Natural killer cell treated with Interleukin-12 subunit alpha and Interleukin-12 subunit beta and Interleukin-15 and Interleukin-18, amount 100 ng/mL, for 72 hours (primary cell): ENCODE measurements around the gene PDCD6IP. TPM values are rescaled to one million over a fixed set of nuclear protein-coding genes. Genes with fewer than 3 reads are reported as not detected.
A peak's percentile ranks its signal among the peaks of the same experiment; 100 is the strongest.
"Not testable (repeated sequence)": the region's sequence is repeated elsewhere in the genome, so short reads cannot be mapped to it uniquely, and the experiment has no call there.

Experiments
- ATAC-seq, 2 donors: fragments of 150-1000 bp; cut with Tn5 transposase in 1 of 2; sonication (Bioruptor Pico), chemical (Tn5 transposase) in 1 of 2; 2 replicates each; pipeline ENCODE4 v1.10.0; 2021
- DNase-seq: peaks from one replicate; pipeline ENCODE4 v3.0.0; 2022; ENCODE audit warnings: low spot score
- H3K27ac Mint-ChIP-seq, 2 donors: 1 replicate in 1 of 2; 2 replicates in 1 of 2; pipeline ENCODE4 v1.8.0; 2022; ENCODE audit warnings: mixed read lengths in 2 of 2, mild to moderate bottlenecking in 1 of 2, moderate library complexity in 1 of 2
- H3K27me3 Mint-ChIP-seq, 2 donors: 1 replicate in 1 of 2; 2 replicates in 1 of 2; pipeline ENCODE4 v1.8.0; 2022; ENCODE audit warnings: mixed read lengths in 2 of 2
- H3K36me3 Mint-ChIP-seq: one replicate; pipeline ENCODE4 v1.8.0; 2022; ENCODE audit warnings: mixed read lengths
- H3K4me1 Mint-ChIP-seq, 2 donors: 1 replicate in 1 of 2; 2 replicates in 1 of 2; pipeline ENCODE4 v1.8.0; 2022; ENCODE audit warnings: low read depth in 2 of 2, mixed read lengths in 2 of 2, mild to moderate bottlenecking in 1 of 2
- H3K4me3 Mint-ChIP-seq: one replicate; pipeline ENCODE4 v1.8.0; 2022; ENCODE audit warnings: mixed read lengths
- H3K9me3 Mint-ChIP-seq: 2 replicates; pipeline ENCODE4 v1.8.0; 2022; ENCODE audit warnings: mixed read lengths
- total RNA-seq, 2 donors: library from RNA; stranded (reverse); gene quantifications; one replicate each; pipeline ENCODE4 v1.2.3, GENCODE V29; 2022

PDCD6IP gene, protein sequence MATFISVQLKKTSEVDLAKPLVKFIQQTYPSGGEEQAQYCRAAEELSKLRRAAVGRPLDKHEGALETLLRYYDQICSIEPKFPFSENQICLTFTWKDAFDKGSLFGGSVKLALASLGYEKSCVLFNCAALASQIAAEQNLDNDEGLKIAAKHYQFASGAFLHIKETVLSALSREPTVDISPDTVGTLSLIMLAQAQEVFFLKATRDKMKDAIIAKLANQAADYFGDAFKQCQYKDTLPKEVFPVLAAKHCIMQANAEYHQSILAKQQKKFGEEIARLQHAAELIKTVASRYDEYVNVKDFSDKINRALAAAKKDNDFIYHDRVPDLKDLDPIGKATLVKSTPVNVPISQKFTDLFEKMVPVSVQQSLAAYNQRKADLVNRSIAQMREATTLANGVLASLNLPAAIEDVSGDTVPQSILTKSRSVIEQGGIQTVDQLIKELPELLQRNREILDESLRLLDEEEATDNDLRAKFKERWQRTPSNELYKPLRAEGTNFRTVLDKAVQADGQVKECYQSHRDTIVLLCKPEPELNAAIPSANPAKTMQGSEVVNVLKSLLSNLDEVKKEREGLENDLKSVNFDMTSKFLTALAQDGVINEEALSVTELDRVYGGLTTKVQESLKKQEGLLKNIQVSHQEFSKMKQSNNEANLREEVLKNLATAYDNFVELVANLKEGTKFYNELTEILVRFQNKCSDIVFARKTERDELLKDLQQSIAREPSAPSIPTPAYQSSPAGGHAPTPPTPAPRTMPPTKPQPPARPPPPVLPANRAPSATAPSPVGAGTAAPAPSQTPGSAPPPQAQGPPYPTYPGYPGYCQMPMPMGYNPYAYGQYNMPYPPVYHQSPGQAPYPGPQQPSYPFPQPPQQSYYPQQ
- 100 to 1,000 TPM; 180 to 197 TPM for total RNA-seq

DNA sequence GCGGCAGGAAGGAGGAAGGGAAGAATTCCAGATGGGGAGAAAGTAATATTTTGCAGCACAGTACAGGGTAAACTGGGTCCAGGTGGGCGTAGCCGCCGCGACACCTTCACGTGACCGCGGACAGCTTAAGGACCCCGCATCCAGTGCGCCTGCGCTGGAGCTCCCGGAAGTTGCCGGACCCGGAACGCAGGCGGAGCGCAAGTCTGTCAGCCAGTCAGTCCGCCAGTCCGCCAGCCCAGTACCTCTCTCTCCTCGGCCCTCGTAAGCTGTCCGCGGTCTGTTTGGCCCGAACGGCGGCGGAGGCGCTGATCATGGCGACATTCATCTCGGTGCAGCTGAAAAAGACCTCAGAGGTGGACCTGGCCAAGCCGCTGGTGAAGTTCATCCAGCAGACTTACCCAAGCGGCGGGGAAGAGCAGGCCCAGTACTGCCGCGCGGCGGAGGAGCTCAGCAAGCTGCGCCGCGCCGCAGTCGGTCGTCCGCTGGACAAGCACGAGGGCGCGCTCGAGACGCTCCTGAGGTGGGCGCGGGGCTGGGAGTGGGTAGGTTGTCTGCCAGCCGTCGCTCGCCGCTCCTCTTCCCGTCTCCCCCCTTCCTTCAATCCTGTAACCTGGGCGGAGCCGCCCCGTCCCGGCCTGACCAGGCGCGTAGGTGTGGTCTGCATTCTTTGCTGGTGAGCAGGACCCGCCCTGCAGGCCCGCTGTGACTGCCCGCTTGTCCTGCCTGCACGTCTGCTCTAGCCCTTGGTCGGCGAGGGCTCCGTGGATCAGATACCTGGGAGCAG is at the start of gene PDCD6IP:
Gene PDCD6IP (plus strand): TSS at position 213 of the 784 bp plus-strand sequence. CDS start 99 bp downstream, at position 312.
- Mint-ChIP-seq H3K27me3 (no peaks in the 10 kb centered on the region), H3K9me3 (no peaks in the 10 kb centered on the region), H3K4me1 (peaks cover 32 to 45% of the 10 kb centered on the region in 2 donors), H3K4me3 (peak within 1 kb of the TSS; percentile 98), H3K27ac (peak within 1 kb of the TSS; percentile 87 to 96), H3K36me3 (peaks cover 2% of the 10 kb centered on the region)
- ATAC-seq = peak; percentile 94 to 96
- peak; percentile 94 for DNase-seq

DNA sequence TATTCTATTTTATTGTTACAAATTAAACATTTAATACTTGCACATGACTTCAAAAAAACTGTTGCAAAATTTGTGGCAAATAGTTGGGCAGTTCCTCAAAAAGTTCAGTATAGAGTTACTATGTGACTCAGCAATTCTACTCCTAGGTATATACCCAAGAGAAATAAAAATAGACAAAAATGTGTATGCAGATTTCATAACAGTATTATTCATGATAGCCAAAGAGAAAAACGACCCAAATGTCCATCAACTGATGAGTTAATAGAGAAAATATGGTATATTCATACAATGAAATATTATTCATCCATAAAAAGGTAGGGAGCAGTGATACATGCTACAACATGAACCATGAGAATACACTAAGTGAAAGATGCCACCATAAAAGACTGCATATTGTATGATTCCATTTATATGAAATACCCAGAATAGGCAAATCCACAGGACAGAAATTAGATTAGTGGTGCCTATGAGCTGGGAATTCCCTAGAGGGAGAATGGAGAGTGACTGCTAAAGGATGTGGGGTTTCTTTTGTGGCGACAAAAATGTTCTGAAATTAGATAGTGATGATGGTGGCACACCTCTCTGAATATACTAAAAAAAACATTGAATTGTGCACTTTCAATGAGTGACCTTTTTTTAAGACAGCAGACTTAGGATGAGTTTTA is 48.8 kb upstream of the PDCD6IP start:
- Mint-ChIP-seq H3K4me1 (no peaks in the 10 kb centered on the region), H3K27me3 (peaks cover 0 to 16% of the 10 kb centered on the region in 2 donors), H3K4me3 (no peak overlapping the region), H3K36me3 (peaks cover 7% of the 10 kb centered on the region), H3K27ac (no peak overlapping the region), H3K9me3 (no peaks in the 10 kb centered on the region)
- DNase-seq = no peak
- no peak for ATAC-seq

DNA sequence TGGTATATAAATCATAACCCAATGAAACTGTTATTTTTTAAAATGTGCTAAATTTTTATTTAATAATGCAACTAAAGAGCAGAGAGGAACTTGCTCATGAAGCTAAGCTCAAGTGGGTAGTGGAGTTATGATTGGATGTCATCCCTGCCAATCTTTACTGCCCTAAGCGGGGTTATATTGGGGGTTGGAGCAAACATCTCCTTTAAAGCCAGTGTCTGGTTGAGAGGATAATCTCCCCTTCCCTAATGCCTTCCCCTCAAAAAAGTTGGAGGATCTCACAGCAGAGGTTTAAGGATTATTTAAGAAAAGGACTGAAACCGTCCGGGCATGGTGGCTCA is 48.2 kb upstream of the PDCD6IP start:
- ATAC-seq (no peak), DNase-seq (no peak)
- Mint-ChIP-seq H3K36me3 (peaks cover 12% of the 10 kb centered on the region), H3K4me3 (no peak overlapping the region), H3K4me1 (no peaks in the 10 kb centered on the region), H3K27ac (no peak overlapping the region), H3K27me3 (peaks cover 2 to 21% of the 10 kb centered on the region in 2 donors), H3K9me3 (peaks cover 3% of the 10 kb centered on the region)

DNA sequence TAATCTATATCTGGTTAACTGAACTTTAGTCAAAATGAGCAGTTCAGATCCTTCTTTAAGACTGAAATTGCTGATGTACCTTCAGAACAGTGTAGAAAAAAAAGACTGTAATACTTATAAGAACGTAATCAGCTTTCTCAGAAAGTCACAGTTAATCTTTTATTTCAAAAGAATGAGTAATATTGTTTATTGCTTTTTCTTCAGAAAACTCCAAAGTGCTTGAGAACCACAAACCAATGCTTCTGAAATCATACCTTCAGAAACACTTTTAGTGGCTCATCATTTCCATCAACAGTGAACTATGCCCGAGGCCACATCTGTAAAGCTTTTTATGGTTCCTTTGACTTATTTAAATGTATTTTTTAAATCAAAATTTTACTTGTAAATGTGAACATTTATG is 47.1 kb upstream of the PDCD6IP start:
- Mint-ChIP-seq H3K36me3 (peaks cover 12% of the 10 kb centered on the region), H3K4me3 (no peak overlapping the region), H3K4me1 (no peaks in the 10 kb centered on the region), H3K27ac (no peak overlapping the region), H3K27me3 (peaks cover 2 to 22% of the 10 kb centered on the region in 2 donors), H3K9me3 (peaks cover 3% of the 10 kb centered on the region)
- DNase-seq (no peak), ATAC-seq (peak in 1 of 2 donors; percentile 36)

DNA sequence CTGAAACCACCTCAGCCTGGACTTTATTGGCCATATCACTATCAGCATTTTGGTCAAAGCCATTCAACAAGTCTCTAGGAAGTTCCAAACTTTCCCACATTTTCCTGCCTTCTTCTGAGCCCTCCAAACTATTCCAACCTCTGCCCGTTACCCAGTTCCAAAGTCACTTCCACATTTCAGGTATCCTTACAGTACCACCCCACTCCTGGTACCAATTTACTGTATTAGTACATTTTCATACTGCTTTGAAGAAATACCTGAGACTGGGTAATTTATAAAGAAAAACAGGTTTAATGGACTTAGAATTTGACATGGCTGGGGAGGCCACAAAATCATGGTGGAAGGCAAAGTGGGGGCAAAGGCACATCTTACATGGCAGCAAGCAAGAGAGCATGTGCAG is 44.0 kb upstream of the PDCD6IP start:
- H3K9me3 Mint-ChIP-seq, H3K4me1 Mint-ChIP-seq, H3K4me3 Mint-ChIP-seq, H3K27ac Mint-ChIP-seq, DNase-seq, ATAC-seq: not testable (repeated sequence)
- peaks cover 5 to 22% of the 10 kb centered on the region in 2 donors for H3K27me3 Mint-ChIP-seq
- peaks cover 12% of the 10 kb centered on the region for H3K36me3 Mint-ChIP-seq

DNA sequence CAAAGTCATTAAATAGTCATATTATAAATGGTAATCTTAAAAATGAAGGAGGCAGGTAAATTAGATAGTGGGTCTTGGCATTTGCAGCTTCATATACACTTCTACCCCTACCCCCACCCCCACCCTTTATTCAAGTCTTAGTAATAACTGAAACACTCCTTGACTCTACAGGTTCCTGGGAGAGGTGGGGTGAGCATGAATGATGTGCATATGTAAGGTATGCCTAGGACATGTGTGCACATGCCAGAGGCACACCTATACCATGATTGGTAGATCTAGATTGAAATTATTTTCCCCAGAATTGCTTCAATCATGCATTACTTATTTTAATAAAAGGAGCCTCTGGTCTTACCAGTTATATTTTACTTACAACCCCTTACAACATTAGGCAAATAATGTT is 40.1 kb upstream of the PDCD6IP start:
- ATAC-seq (no peak), DNase-seq (no peak)
- Mint-ChIP-seq H3K4me1 (no peaks in the 10 kb centered on the region), H3K4me3 (no peak overlapping the region), H3K27ac (no peak overlapping the region), H3K9me3 (peaks cover 3% of the 10 kb centered on the region), H3K36me3 (peaks cover 12% of the 10 kb centered on the region), H3K27me3 (peaks cover 10 to 17% of the 10 kb centered on the region in 2 donors)

DNA sequence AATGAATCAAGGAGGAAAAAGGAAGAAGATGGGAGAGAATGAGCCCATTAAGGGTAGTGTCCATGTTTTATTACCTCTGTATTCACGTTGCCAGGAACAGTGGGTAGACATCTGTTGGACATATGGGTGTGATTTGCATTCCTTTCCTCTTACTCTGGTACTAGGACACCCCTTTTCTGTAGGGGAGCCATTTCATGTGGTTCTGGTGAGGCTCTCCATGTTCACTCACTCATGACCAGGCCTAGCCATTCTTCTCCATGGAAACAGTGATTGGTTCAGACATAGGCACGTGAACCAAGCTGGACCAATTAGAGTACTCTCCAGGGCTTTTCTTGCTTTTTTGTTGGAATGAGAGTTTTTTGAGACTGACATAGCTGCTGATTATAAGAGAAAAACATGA is 39.6 kb upstream of the PDCD6IP start:
- peaks cover 11 to 22% of the 10 kb centered on the region in 2 donors for H3K27me3 Mint-ChIP-seq
- H3K4me1 Mint-ChIP-seq = no peaks in the 10 kb centered on the region
- H3K9me3 Mint-ChIP-seq = peaks cover 3% of the 10 kb centered on the region
- no peak overlapping the region for H3K27ac Mint-ChIP-seq
- H3K4me3 Mint-ChIP-seq = no peak overlapping the region
- no peak for DNase-seq
- peaks cover 12% of the 10 kb centered on the region for H3K36me3 Mint-ChIP-seq
- ATAC-seq = no peak

DNA sequence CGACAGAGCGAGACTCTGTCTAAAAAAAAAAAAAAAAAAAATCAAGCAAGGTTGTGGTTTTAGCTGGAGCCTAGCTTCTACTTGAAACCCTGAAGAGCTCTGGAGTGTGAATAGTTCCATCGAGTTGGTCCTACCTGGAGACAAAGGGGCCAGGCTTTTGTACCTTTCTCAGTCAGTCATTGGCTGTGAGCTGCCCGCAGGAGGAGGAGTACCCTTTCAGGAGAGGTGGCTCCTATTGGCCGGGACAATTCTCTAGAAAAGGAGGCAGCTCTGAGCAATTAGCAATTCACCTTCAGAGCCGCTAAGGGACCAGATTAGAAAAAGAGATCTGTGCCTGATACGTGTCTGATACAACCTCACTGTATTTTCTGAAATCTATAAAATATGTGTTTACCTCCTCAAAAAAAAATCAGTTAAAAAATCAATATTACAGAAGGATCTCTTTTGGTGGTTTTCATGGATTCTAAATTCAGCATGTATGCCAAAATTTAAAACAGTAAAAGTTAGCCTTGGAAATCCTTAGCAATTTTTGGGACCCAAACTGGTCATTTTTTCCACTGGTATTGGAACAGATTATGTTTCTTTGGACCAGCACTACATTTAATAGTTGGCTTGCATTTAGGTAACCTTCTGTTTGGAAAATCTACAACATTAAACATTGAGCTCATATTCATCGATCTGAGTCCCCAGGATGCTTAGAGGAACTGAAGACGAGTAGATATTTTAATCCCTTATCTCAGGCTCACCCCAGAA is 29.7 kb upstream of the PDCD6IP start:
- Mint-ChIP-seq H3K4me1 (no peaks in the 10 kb centered on the region), H3K36me3 (no peaks in the 10 kb centered on the region), H3K27me3 (peaks cover 3 to 11% of the 10 kb centered on the region in 2 donors), H3K4me3 (no peak overlapping the region), H3K9me3 (no peaks in the 10 kb centered on the region), H3K27ac (no peak overlapping the region)
- ATAC-seq = no peak
- DNase-seq = no peak

DNA sequence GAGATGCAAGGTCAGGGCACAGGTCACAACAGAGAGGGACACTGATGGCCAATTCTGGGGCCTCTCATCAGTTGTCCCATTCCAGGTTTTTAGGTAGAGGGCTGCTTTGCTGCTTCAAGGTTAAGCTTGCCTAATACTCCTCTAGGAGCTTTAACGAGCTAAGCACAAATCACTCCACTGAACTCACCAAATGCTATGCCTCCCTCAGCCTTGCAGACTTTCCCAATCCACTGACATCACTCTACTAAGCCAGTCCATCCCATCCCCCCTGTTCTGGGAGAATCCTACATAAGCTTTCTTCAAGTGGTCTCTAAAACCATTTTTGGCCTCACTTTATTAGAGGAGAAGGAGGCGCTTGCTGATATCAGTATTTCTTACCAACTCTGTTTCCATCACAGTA is 24.8 kb upstream of the PDCD6IP start:
- no peak overlapping the region for H3K27ac Mint-ChIP-seq
- no peak overlapping the region for H3K4me3 Mint-ChIP-seq
- ATAC-seq (no peak), DNase-seq (no peak)
- no peaks in the 10 kb centered on the region for H3K4me1 Mint-ChIP-seq
- H3K9me3 Mint-ChIP-seq = no peaks in the 10 kb centered on the region
- no peaks in the 10 kb centered on the region for H3K36me3 Mint-ChIP-seq
- peaks cover 0 to 8% of the 10 kb centered on the region in 2 donors for H3K27me3 Mint-ChIP-seq

DNA sequence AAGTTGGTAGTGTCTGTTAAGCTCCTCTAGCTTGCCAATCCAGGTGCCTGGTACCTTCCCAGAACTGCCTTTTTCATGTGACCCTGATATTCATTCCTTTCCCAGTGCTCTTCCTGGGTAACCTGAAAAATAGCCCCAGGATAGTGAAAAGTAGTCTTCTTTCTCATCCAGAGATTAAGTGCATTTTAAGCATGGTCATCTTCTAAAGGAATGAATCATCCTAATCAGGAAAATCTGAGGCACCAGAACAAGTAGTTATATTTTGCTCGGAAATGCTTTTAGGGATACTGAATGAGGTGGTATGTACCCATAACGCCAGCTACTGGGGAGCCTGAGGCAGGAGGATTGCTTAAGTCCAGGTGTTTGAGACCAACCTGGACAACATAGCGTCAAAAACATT is 23.1 kb upstream of the PDCD6IP start:
- H3K27me3 Mint-ChIP-seq = peaks cover 5 to 8% of the 10 kb centered on the region in 2 donors
- H3K27ac Mint-ChIP-seq = no peak overlapping the region
- no peaks in the 10 kb centered on the region for H3K36me3 Mint-ChIP-seq
- no peak overlapping the region for H3K4me3 Mint-ChIP-seq
- no peaks in the 10 kb centered on the region for H3K9me3 Mint-ChIP-seq
- no peak for ATAC-seq
- DNase-seq = no peak
- H3K4me1 Mint-ChIP-seq = no peaks in the 10 kb centered on the region

DNA sequence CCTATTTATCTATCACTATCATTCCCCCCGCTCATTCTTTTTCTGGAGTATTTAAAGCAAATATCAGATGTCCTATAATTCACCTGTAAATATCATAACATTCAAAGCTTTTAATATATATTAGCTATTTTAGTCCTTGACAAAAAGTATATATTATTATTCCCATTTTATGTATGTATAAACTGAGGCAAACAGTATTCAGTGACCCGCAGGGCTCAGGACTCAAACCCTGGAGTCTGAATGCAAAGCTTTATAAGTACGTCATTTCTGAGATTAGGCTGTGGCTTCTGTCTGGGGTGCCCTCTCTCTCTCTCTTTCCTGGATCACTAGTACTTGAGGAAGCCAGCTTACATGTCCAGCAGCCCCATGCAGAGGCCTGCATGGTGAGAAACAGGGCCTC is 20.4 kb upstream of the PDCD6IP start:
- DNase-seq = no peak
- Mint-ChIP-seq H3K4me1 (no peaks in the 10 kb centered on the region), H3K4me3 (no peak overlapping the region), H3K27me3 (peaks cover 9 to 10% of the 10 kb centered on the region in 2 donors), H3K9me3 (no peaks in the 10 kb centered on the region), H3K27ac (no peak overlapping the region), H3K36me3 (no peaks in the 10 kb centered on the region)
- ATAC-seq = no peak

DNA sequence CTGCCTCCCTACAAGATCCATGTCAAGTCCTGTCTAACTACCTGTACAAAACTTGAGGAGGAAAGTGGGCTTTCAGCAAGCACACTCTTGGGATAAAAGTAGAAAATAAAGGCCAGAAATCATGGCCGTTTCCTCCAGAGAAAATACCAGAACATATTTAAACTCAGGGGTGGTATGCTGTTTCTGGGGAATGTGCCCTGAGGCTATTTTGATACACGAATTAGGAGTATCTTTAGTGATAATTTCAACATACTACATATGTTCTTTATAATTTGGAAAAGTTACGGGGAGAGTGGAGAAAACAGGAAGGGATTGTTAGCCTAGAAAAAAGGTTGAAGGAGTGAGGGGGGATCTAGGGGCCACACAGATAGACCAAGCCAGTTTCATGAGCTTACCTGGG is 18.7 kb upstream of the PDCD6IP start:
- Mint-ChIP-seq H3K27me3 (peaks cover 12 to 20% of the 10 kb centered on the region in 2 donors), H3K4me3 (no peak overlapping the region), H3K9me3 (no peaks in the 10 kb centered on the region), H3K27ac (no peak overlapping the region), H3K36me3 (no peaks in the 10 kb centered on the region), H3K4me1 (no peaks in the 10 kb centered on the region)
- DNase-seq (no peak), ATAC-seq (no peak)

DNA sequence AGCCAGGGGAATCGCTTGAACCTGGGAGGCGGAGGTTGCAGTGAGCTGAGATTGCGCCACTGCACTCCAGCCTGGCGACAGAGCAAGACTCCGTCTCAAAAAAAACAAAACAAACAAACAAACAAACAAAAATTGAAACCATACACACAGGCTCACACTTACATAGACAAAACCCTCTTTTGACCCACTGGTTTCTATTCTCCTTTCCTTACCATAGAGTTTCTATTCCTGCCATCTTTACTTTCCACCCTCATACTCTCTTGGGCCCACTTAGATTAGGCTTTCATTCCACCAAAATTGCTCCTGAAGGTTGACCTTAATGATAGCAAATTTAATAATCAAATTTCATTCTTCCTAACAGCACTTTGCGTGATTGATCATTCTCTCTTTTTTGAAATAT is 17.0 kb upstream of the PDCD6IP start:
- H3K4me1 Mint-ChIP-seq, DNase-seq, H3K4me3 Mint-ChIP-seq, ATAC-seq, H3K27ac Mint-ChIP-seq, H3K9me3 Mint-ChIP-seq, H3K36me3 Mint-ChIP-seq: not testable (repeated sequence)
- peaks cover 12 to 20% of the 10 kb centered on the region in 2 donors for H3K27me3 Mint-ChIP-seq
